ENCODE results near the gene TMEM108.

- no peak for TF ChIP-seq CTCF (IDR thresholded peaks at IDR 0.05)
- TF ChIP-seq POLR2A (IDR thresholded peaks at IDR 0.05): no peak
These were observed 9.8 kb downstream of the TMEM108 start for GRCh38 chr3:133047980-133048379.

Data from lower leg skin (tissue), 3 donors.